Lower lobe of right lung (tissue), 2 donors: ENCODE measurements around the gene MRPL24. TPM values are rescaled to one million over a fixed set of nuclear protein-coding genes. Genes with fewer than 3 reads are reported as not detected.

Experiments used
- ATAC-seq, 2 donors: fragments of 200-7000 bp; cut with Tn5 transposase; one replicate each; pipeline ENCODE4 v1.9.1; 2020 to 2022; ENCODE audit warnings: mild to moderate bottlenecking in 2 of 2, moderate library complexity in 2 of 2
- DNase-seq: peaks from one replicate; pipeline ENCODE4 v3.0.0-alpha.2; 2020
- H3K27ac ChIP-seq: fragments of 200-600 bp; one replicate; pipeline ENCODE4 v1.8.0; 2022
- H3K27me3 ChIP-seq: fragments of 200-600 bp; one replicate; pipeline ENCODE4 v1.8.0; 2022; ENCODE audit warnings: low read depth
- H3K36me3 ChIP-seq: fragments of 200-600 bp; one replicate; pipeline ENCODE4 v1.8.0; 2022; ENCODE audit warnings: mild to moderate bottlenecking
- H3K4me1 ChIP-seq: fragments of 200-600 bp; one replicate; pipeline ENCODE4 v1.8.0; 2022
- H3K4me3 ChIP-seq: fragments of 200-600 bp; one replicate; pipeline ENCODE4 v1.8.0; 2022; ENCODE audit warnings: mild to moderate bottlenecking
- H3K9me3 ChIP-seq: fragments of 200-600 bp; one replicate; pipeline ENCODE4 v1.8.0; 2022
- intact Hi-C: fragments of 100-400 bp; cut with DNase I; formaldehyde crosslinking; loops from one replicate; pipeline ENCODE4 v1.11.0; 2022
- total RNA-seq: library from RNA; stranded (reverse); fragmentation: NEBNext Ultra II Directional; extraction: Animal tissue kit (Norgen Biotek cat#: 25700); gene quantifications from one replicate; pipeline ENCODE4 v1.2.1, GENCODE V29; 2021
- TF ChIP-seq, protein P1 (sequence below): fragments of 200-600 bp; IDR thresholded peaks from one replicate; pipeline ENCODE4 v1.8.0; 2022; ENCODE audit warnings: antibody characterized with exemption, mild to moderate bottlenecking
- donor health status: DM: no; HTN: yes; CAD: no; lungs with severe emphysema.

Gene MRPL24
- total RNA-seq, 1 donor from 2014 or later, result 43.7 TPM

DNA sequence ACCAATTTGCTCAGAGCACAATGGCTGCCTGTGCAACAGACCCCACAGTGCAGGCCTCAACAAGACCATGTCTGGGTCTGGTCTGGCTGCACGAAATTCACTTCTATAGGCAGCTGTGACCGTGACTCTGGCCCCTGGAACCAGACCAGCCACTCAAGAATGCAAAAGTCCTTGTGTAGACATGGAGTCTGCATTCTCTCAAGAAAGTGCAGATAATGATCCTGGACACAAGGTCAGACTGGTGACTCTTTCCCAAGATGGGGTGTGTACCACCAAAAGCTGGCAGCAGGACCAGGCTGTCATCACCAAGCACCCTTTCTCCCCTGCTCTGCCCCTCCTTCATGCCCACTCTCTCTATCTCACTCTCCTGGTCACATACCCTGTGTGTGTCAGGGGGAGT lies 19.8 kb downstream of the MRPL24 start:
- peaks cover 20% of the 10 kb centered on the region for H3K4me1 ChIP-seq
- H3K27me3 ChIP-seq, result no peaks in the 10 kb centered on the region
- DNase-seq (no peak), ATAC-seq (no peak)
- H3K27ac ChIP-seq, result no peak overlapping the region
- no peak overlapping the region for H3K4me3 ChIP-seq
- peaks cover 62% of the 10 kb centered on the region for H3K36me3 ChIP-seq
- no peaks in the 10 kb centered on the region for H3K9me3 ChIP-seq
- TF ChIP-seq, protein P1, sequence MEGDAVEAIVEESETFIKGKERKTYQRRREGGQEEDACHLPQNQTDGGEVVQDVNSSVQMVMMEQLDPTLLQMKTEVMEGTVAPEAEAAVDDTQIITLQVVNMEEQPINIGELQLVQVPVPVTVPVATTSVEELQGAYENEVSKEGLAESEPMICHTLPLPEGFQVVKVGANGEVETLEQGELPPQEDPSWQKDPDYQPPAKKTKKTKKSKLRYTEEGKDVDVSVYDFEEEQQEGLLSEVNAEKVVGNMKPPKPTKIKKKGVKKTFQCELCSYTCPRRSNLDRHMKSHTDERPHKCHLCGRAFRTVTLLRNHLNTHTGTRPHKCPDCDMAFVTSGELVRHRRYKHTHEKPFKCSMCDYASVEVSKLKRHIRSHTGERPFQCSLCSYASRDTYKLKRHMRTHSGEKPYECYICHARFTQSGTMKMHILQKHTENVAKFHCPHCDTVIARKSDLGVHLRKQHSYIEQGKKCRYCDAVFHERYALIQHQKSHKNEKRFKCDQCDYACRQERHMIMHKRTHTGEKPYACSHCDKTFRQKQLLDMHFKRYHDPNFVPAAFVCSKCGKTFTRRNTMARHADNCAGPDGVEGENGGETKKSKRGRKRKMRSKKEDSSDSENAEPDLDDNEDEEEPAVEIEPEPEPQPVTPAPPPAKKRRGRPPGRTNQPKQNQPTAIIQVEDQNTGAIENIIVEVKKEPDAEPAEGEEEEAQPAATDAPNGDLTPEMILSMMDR, result no peak
- intact Hi-C loops, result no loop called here

DNA sequence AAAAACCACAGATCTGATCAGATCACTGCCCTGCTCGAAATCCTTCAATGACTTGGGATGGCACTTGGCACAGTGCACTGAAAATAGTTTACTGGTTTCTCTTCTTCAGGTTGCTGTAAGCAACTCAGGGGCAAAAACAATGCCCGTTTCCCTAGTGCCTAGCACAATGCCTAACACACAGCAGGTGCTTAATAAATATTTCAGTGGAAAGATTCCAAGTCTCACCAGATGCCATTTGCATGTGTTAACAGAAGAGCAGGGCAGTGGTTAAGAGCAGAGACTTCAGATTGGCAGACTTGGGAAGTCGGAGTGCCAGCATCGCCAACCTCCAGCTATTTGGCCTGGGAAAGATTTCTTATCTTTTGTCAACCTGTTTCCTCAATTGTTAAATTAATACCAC lies 23.5 kb downstream of the MRPL24 start:
- DNase-seq, result no peak
- TF ChIP-seq, protein P1, result no peak
- no peak for ATAC-seq
- Histone ChIP-seq H3K36me3 (peaks cover 31% of the 10 kb centered on the region), H3K4me3 (no peak overlapping the region), H3K27ac (no peak overlapping the region), H3K27me3 (no peaks in the 10 kb centered on the region), H3K9me3 (no peaks in the 10 kb centered on the region), H3K4me1 (no peaks in the 10 kb centered on the region)
- intact Hi-C loops, result no loop called here

DNA sequence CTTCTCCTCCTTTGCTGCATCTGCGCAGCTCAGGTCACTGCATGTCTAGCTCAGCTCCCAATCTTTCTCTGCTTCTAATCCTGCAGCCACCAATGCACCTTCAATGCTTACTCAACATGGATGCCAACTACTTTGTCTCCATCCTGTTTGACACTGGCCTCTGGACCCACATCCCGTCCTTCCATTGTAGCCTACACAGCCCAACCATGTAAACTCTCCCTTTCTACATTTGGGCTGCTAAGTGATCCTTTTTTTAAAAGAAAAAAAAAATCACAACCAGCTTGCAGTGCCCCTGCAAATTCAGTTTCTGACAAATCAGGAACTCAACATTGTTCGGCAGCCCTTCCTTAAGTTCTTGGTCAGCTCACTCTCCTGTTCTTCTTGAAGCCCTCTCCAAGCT lies 26.1 kb downstream of the MRPL24 start:
- ATAC-seq, result no peak
- intact Hi-C loops, result no loop called here
- Histone ChIP-seq H3K27ac (no peak overlapping the region), H3K4me3 (no peak overlapping the region), H3K9me3 (no peaks in the 10 kb centered on the region), H3K36me3 (peaks cover 10% of the 10 kb centered on the region), H3K27me3 (no peaks in the 10 kb centered on the region), H3K4me1 (no peaks in the 10 kb centered on the region)
- TF ChIP-seq, protein P1, result no peak
- DNase-seq, result no peak

DNA sequence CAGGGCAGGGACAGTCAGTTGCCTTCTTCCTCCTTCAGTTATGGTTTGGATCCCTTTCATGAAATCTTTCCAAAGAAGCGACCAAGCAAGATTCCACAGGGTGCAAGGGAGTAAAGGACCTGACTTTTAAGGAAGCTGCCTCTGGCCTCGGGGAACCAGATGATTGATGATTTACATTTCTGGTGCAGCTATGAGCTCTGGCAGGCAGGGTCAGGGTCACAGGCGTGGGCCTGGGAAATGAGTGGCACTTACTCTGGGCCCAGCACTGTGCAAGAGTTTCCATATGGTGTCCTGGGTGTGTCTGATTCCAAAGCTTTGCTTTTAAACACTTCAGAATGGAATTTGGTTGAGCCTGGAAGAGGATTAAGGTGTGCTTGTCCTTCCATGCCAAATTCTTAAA lies 28.3 kb downstream of the MRPL24 start:
- Histone ChIP-seq H3K27me3 (no peaks in the 10 kb centered on the region), H3K9me3 (no peaks in the 10 kb centered on the region), H3K27ac (no peak overlapping the region)

DNA sequence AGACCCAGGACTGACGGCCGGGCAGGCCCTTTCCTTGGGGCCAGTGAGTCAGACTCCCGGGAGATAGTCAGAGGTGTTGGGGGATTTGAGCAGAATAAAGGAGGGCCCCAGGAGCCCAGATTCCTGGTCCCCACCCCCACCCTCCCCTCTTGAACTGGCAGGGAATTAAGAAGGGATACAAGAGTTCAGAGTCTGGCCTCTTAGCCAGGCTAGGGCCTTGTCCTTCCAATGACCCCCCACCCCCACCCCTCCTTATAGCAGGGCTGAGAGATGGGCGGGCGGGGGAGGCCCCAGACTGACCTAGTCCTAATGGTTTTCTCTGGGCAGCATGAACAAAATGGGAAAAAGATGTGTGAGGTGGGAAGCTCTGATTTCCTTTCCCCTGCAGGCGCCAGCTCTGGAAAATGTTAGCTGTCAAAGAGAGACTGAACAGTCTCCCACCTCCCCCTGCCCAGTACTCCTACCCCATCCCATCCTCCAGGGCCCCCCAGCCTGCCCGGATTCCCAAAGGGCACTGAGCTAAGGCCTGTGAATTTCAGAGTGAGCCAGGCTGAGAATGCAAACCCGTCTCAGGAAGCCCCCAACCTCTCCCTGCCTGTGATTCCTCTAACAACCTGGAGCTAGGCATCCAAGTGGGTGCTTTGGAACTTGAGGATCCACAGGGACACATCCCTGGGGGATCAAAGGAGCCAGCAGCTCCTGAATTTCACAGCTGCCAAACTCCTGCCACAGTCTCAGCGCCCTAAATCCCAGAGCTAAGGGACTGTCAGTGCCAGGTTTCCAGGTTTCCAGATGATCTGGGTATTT lies 29.7 kb downstream of the MRPL24 start:
- Histone ChIP-seq H3K4me3 (no peak overlapping the region), H3K27me3 (peaks cover under 1% of the 10 kb centered on the region), H3K9me3 (no peaks in the 10 kb centered on the region), H3K27ac (no peak overlapping the region), H3K36me3 (no peaks in the 10 kb centered on the region), H3K4me1 (peaks cover 18% of the 10 kb centered on the region)
- no peak for ATAC-seq
- no peak for DNase-seq
- TF ChIP-seq, protein P1, result no peak
- intact Hi-C loops, result no loop called here

More for the DNA sequence above, 28.3 kb downstream of the MRPL24 start:
- peaks cover 5% of the 10 kb centered on the region for H3K4me1 ChIP-seq
- H3K4me3 ChIP-seq, result no peak overlapping the region
- intact Hi-C loops, result no loop called here
- DNase-seq (no peak), ATAC-seq (no peak)
- TF ChIP-seq, protein P1, result no peak
- no peaks in the 10 kb centered on the region for H3K36me3 ChIP-seq
